PFSK-1 (cell line): Measurements from ENCODE around the gene ZNF300.

Experiments used
- FOXP2 ChIP-seq: optimal IDR thresholded peaks from 2 replicates; pipeline ENCODE3; 2011; ENCODE audit warnings: borderline replicate concordance, control low read depth, inconsistent platforms; ENCODE audit not compliant: insufficient read depth; ENCODE audit errors: extremely low read length, extremely low read depth
- POLR2AphosphoS5 ChIP-seq: IDR thresholded peaks from 2 replicates; pipeline ENCODE4 v1.6.1; 2012; ENCODE audit warnings: low read depth, mild to moderate bottlenecking, control low read depth, low read length, moderate library complexity
- SIN3A ChIP-seq: IDR thresholded peaks from 2 replicates; pipeline ENCODE4 v1.6.1; 2012; ENCODE audit warnings: mild to moderate bottlenecking, low read length, moderate library complexity, borderline replicate concordance; ENCODE audit not compliant: insufficient read depth
- TAF1 ChIP-seq: IDR thresholded peaks from 2 replicates; pipeline ENCODE4 v1.6.1; 2012; ENCODE audit warnings: low read length, control low read depth, borderline replicate concordance; ENCODE audit not compliant: insufficient read depth
- TF ChIP-seq, protein P1 (sequence below), 2 experiments: IDR thresholded peaks; 2 replicates each; pipeline versions ENCODE4 v1.6.1 to v1.8.0; 2011 to 2012; ENCODE audit warnings: low read depth in 2 of 2, low read length in 2 of 2, control low read depth in 1 of 2, inconsistent platforms in 1 of 2, mild to moderate bottlenecking in 1 of 2, moderate library complexity in 1 of 2; ENCODE audit not compliant: insufficient read depth in 1 of 2

Gene ZNF300

DNA sequence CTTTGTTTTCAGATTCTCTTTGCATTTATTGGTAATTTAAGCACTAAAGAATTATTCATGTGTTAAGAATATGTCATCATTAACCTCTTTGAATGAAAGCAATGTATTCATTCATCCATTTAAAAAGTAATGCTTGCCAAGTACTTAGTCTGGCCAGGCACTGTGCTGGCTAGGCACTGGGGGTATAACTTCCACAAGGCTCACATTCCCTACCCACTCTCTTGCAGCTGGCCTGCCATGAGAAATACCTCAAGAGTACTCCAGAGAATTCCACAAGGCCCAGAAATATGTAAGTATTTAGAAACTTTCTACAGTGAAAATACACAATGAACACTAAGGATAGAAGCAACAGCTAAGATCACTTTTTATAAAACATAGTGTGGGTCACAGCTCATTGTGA, 25.4 kb downstream of the ZNF300 start:
- TF ChIP-seq FOXP2 (no peak), POLR2AphosphoS5 (no peak), SIN3A (no peak), TAF1 (no peak)
- TF ChIP-seq, protein P1, sequence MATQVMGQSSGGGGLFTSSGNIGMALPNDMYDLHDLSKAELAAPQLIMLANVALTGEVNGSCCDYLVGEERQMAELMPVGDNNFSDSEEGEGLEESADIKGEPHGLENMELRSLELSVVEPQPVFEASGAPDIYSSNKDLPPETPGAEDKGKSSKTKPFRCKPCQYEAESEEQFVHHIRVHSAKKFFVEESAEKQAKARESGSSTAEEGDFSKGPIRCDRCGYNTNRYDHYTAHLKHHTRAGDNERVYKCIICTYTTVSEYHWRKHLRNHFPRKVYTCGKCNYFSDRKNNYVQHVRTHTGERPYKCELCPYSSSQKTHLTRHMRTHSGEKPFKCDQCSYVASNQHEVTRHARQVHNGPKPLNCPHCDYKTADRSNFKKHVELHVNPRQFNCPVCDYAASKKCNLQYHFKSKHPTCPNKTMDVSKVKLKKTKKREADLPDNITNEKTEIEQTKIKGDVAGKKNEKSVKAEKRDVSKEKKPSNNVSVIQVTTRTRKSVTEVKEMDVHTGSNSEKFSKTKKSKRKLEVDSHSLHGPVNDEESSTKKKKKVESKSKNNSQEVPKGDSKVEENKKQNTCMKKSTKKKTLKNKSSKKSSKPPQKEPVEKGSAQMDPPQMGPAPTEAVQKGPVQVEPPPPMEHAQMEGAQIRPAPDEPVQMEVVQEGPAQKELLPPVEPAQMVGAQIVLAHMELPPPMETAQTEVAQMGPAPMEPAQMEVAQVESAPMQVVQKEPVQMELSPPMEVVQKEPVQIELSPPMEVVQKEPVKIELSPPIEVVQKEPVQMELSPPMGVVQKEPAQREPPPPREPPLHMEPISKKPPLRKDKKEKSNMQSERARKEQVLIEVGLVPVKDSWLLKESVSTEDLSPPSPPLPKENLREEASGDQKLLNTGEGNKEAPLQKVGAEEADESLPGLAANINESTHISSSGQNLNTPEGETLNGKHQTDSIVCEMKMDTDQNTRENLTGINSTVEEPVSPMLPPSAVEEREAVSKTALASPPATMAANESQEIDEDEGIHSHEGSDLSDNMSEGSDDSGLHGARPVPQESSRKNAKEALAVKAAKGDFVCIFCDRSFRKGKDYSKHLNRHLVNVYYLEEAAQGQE (IDR thresholded peaks at IDR 0.05; ENCODE audit: insufficient read depth in 1 of 2, low read depth in 2 of 2, low read length in 2 of 2): no peak

GRCh38 chr5:150862070-150862469, 42.7 kb downstream of the ZNF300 start:
- TF ChIP-seq FOXP2 (no peak), TAF1 (no peak)

GRCh38 chr5:150860246-150860821, 44.4 kb downstream of the ZNF300 start:
- TF ChIP-seq POLR2AphosphoS5: no peak
- TF ChIP-seq, protein P1 (IDR thresholded peaks at IDR 0.05; ENCODE audit: insufficient read depth in 1 of 2, low read depth in 2 of 2, low read length in 2 of 2): no peak
- no peak for TF ChIP-seq TAF1
- no peak for TF ChIP-seq SIN3A

- TF ChIP-seq, protein P1 (IDR thresholded peaks at IDR 0.05; ENCODE audit: insufficient read depth in 1 of 2, low read depth in 2 of 2, low read length in 2 of 2): no peak
- no peak for TF ChIP-seq SIN3A
- no peak for TF ChIP-seq FOXP2
- TF ChIP-seq POLR2AphosphoS5: no peak
- no peak for TF ChIP-seq TAF1
Observed at GRCh38 chr5:150853561-150853960, 51.2 kb downstream of the ZNF300 start.

GRCh38 chr5:150851039-150851438, 53.7 kb downstream of the ZNF300 start:
- TF ChIP-seq, protein P1 (IDR thresholded peaks at IDR 0.05; ENCODE audit: insufficient read depth in 1 of 2, low read depth in 2 of 2, low read length in 2 of 2): no peak
- TF ChIP-seq TAF1: no peak
- no peak for TF ChIP-seq FOXP2
- no peak for TF ChIP-seq POLR2AphosphoS5
- TF ChIP-seq SIN3A: no peak
